ENCODE results near the gene CLCN2.

CLCN2 gene

GRCh38 chr3:184322731-184323487 is 38.5 kb downstream of the CLCN2 start:
- TF ChIP-seq GATA2 (IDR thresholded peaks at IDR 0.05; ENCODE audit: low read depth, low read length) (no peak), GATA3 (IDR thresholded peaks at IDR 0.05; ENCODE audit: low read depth, low read length) (no peak)

GRCh38 chr3:184321666-184322065 is 39.7 kb downstream of the CLCN2 start:
- TF ChIP-seq GATA2 (IDR thresholded peaks at IDR 0.05; ENCODE audit: low read depth, low read length) (no peak), GATA3 (IDR thresholded peaks at IDR 0.05; ENCODE audit: low read depth, low read length) (no peak)

- TF ChIP-seq GATA3 (IDR thresholded peaks at IDR 0.05; ENCODE audit: low read depth, low read length) (no peak), GATA2 (IDR thresholded peaks at IDR 0.05; ENCODE audit: low read depth, low read length) (no peak)
Observed at GRCh38 chr3:184320104-184320445, 41.3 kb downstream of the CLCN2 start.

- no peak for TF ChIP-seq GATA2 (IDR thresholded peaks at IDR 0.05; ENCODE audit: low read depth, low read length)
- no peak for TF ChIP-seq GATA3 (IDR thresholded peaks at IDR 0.05; ENCODE audit: low read depth, low read length)
Observed at GRCh38 chr3:184317201-184317600, 44.2 kb downstream of the CLCN2 start.

GRCh38 chr3:184316792-184317191 is 44.6 kb downstream of the CLCN2 start:
- no peak for TF ChIP-seq GATA3 (IDR thresholded peaks at IDR 0.05; ENCODE audit: low read depth, low read length)
- no peak for TF ChIP-seq GATA2 (IDR thresholded peaks at IDR 0.05; ENCODE audit: low read depth, low read length)

- TF ChIP-seq GATA2 (IDR thresholded peaks at IDR 0.05; ENCODE audit: low read depth, low read length) (no peak), GATA3 (IDR thresholded peaks at IDR 0.05; ENCODE audit: low read depth, low read length) (no peak)
Observed at GRCh38 chr3:184315871-184316661, 45.3 kb downstream of the CLCN2 start.

GRCh38 chr3:184315543-184315867 is 45.9 kb downstream of the CLCN2 start:
- no peak for TF ChIP-seq GATA3 (IDR thresholded peaks at IDR 0.05; ENCODE audit: low read depth, low read length)
- TF ChIP-seq GATA2 (IDR thresholded peaks at IDR 0.05; ENCODE audit: low read depth, low read length): no peak

GRCh38 chr3:184314700-184315542 is 46.5 kb downstream of the CLCN2 start:
- TF ChIP-seq GATA3 (IDR thresholded peaks at IDR 0.05; ENCODE audit: low read depth, low read length) (no peak), GATA2 (IDR thresholded peaks at IDR 0.05; ENCODE audit: low read depth, low read length) (no peak)

- TF ChIP-seq GATA2 (IDR thresholded peaks at IDR 0.05; ENCODE audit: low read depth, low read length): no peak
- TF ChIP-seq GATA3 (IDR thresholded peaks at IDR 0.05; ENCODE audit: low read depth, low read length): no peak
Observed at GRCh38 chr3:184314363-184314699, 47.1 kb downstream of the CLCN2 start, which contains the start of gene EIF4G1. Gene EIF4G1, plus strand, starts transcription at chr3:184314606. Its CDS starts 1,191 bp downstream, at chr3:184315797.

GRCh38 chr3:184311633-184312032 is 49.8 kb downstream of the CLCN2 start:
- TF ChIP-seq GATA3 (IDR thresholded peaks at IDR 0.05; ENCODE audit: low read depth, low read length): no peak
- TF ChIP-seq GATA2 (IDR thresholded peaks at IDR 0.05; ENCODE audit: low read depth, low read length): no peak

- TF ChIP-seq GATA3 (IDR thresholded peaks at IDR 0.05; ENCODE audit: low read depth, low read length): peak; percentile 73
- TF ChIP-seq GATA2 (IDR thresholded peaks at IDR 0.05; ENCODE audit: low read depth, low read length): peak; percentile 94
Observed at GRCh38 chr3:184308744-184309143, 52.7 kb downstream of the CLCN2 start.

- no peak for TF ChIP-seq GATA2 (IDR thresholded peaks at IDR 0.05; ENCODE audit: low read depth, low read length)
- TF ChIP-seq GATA3 (IDR thresholded peaks at IDR 0.05; ENCODE audit: low read depth, low read length): no peak
Observed at GRCh38 chr3:184307915-184308314, 53.5 kb downstream of the CLCN2 start.

- no peak for TF ChIP-seq GATA3 (IDR thresholded peaks at IDR 0.05; ENCODE audit: low read depth, low read length)
- TF ChIP-seq GATA2 (IDR thresholded peaks at IDR 0.05; ENCODE audit: low read depth, low read length): no peak
Observed at GRCh38 chr3:184306341-184306972, 54.9 kb downstream of the CLCN2 start.

GRCh38 chr3:184305577-184305976 is 55.8 kb downstream of the CLCN2 start:
- TF ChIP-seq GATA2 (IDR thresholded peaks at IDR 0.05; ENCODE audit: low read depth, low read length) (no peak), GATA3 (IDR thresholded peaks at IDR 0.05; ENCODE audit: low read depth, low read length) (no peak)
